GM21619 (cell line): ENCODE measurements around the gene PTPRM.

Experiments
- ATAC-seq: cut with Tn5 transposase; IDR thresholded peaks from one replicate; pipeline ENCODE4 v1.9.1; 2021; ENCODE audit not compliant: unreplicated experiment

The PTPRM gene

DNA sequence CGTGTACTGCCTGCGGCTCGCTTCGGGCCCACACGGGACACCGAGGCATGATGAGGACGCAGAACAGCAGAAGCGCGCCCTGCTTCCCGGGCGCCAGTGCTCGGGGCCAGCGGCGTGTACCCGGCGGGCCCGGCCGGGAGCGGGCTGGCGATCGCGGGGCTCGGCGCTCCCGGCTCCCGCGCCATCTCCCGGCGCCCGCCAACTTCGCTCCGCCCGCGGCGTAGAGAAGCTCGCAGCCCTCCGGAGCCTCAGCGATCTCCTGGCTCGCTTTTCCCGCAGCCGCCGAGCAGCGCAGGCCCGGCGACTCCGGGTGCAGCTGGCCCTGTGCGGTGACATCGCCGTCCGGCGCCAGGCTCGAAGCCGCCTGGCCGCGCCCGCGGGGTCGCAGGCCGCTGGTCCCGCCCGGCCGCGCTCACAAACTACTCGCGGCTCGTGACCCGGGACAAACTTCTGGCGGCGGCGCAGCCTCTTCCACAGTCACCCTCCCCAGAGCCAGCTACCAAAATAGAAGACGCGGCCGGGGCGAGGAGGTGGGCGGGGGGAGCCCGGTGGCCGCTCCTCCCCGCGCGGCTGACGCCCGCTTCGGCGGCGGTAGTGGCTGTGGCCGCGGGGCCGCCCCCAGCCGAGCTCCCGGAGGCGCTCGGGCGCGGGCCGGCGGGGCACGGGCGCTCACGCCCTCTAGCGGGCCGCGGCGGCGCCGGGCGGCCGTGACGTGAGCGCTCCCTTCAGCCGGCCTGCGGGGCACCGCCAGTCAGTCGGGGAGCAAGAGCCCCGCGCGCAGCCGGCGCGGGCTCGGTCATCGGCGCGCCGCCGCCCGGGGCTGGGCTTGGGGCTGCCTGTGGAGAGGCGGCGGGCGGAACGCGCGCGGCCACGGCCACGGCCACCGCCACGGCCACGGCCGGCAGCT is at the start of gene PTPRM:
PTPRM (plus strand) TSS at position 750 of the 907 bp plus-strand sequence. CDS start 503 bp downstream, outside the sequence.
- ATAC-seq: peak; percentile 86

GRCh38 chr18:7517852-7518251 is 49.3 kb upstream of the PTPRM start:
- ATAC-seq: no peak

- ATAC-seq: no peak
Observed at GRCh38 chr18:7520200-7520785, 46.8 kb upstream of the PTPRM start.

GRCh38 chr18:7521226-7521856 is 45.8 kb upstream of the PTPRM start:
- ATAC-seq: no peak

DNA sequence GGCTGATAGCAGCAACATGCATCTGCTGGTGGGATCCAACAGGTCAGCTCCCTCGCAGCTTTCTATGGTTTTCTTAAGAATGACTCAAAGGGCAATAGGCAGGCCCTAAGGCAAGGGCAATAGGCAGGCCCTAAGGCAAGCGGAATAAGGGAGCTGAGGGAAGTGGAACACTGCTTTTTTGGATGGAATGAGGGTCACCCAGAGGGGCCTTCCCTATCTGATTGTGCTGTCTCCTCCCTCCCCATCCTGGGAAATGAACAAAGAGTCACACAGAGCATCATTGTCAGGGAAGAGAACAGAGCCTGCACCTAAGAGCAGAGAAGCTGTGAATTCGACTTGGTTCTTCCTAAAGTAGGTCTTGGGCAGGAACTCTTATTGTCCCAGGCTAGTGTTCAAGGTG is 43.3 kb upstream of the PTPRM start:
- no peak for ATAC-seq

DNA sequence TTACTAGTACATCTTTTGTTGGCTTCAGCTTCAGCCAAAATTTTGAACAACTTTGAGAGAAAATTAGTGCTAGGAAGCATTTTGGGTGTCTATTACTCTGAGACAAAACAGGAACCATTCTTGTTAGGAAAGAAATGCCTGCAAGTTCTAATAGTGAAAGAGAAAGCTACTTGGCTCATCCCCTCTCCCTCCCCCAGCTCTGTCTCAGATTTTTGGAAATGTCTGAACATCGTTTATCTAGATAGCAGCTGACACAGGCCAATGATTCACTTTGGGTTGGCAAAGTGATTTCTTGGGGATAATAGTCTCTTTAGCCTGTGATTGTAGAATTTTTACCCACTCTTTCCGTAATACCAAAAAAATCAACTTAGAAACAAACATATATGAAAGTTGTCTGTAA is 42.3 kb upstream of the PTPRM start:
- ATAC-seq: no peak

DNA sequence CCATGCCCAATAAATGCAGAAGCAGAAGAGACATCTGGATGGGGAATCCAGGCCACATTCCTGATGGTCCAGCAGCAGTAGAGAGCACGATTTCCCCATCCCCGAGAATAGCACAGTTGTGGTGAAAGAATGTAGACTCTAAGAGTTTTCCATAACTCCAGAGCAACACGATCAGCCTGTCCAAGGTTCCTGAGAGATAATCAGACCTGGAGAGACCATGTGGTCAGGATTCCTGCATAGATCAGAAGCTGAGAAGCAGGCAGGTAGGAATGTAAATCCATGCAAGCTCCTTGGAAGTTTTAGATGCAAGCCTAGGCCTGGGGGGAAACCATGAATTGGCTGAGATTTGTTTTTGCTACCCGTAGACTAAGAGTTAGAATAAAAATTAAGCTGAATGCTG is 34.2 kb upstream of the PTPRM start:
- no peak for ATAC-seq

- no peak for ATAC-seq
Observed at GRCh38 chr18:7535436-7536205, 31.5 kb upstream of the PTPRM start.

DNA sequence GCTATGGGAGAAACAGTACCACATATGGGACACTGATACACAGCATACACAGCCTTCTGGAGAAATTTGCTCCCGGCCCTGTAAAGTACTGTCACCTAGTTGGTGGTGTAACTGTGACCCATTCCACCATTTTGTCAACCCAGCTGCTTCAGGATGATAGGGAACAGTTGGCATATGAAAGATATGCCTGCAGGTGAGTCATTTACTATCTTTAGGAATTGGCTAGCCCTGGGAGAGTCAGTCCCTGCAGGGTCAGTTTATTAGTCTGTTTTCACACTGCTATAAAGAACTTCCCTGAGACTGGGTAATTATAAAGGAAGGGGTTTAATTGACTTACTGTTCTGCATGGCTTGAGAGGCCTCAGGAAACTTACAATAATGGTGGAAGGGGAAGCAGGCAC is 30.0 kb upstream of the PTPRM start:
- ATAC-seq: no peak

DNA sequence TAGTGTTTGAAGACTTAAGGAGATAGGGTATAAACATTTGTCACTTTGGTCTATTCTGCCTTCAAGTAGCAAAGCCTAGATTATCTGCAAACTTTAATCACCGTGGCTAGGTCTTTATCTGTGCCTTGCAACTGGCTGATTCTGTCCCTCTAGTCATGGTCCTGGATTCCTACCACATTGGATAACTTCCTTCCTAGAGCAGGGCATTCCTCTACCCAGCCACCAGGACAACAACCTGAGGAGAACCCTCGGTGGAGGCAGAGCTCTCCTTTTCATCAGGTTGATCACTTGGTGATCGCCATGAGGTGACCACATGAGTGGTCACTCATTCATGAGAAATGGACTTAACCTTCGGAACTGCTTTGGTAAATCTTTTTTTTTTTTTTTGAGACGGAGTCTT is 25.3 kb upstream of the PTPRM start:
- ATAC-seq: no peak

DNA sequence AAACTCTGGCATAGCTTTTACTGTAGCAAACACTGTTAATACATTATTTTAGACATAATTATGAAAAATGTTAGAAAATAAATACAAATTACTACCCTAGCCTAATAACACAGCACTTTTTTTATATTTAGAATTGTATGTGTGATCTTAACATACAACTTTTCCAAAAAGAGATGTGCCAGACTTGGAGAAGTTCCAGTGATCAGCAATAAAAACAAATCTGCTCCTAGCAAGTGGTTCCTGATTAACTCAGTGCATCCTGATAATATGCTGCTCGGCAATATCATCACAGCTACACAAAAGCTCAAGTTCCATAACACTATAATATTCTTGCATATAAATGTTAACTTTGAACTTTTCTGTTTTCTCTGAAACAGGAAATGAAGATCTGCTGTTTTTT is 22.4 kb upstream of the PTPRM start:
- ATAC-seq: no peak

DNA sequence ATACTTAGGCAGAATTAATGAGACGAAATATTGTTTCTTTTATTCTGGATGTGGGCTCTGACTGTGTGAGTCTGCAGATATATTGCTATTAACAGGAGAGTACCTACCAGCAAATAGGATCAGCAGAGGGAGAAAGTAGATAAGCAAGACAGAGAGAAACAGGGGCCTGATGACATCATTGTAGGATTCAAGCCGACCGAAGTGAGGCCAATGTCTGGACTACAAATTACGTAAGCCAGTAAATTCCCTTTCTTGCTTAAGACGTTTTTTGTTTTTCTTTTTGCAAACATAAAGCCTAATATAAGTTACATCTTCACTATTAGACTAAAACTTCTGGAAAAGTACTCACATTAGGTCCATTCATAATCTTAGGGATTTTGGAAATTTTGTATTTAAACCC is 21.4 kb upstream of the PTPRM start:
- no peak for ATAC-seq

DNA sequence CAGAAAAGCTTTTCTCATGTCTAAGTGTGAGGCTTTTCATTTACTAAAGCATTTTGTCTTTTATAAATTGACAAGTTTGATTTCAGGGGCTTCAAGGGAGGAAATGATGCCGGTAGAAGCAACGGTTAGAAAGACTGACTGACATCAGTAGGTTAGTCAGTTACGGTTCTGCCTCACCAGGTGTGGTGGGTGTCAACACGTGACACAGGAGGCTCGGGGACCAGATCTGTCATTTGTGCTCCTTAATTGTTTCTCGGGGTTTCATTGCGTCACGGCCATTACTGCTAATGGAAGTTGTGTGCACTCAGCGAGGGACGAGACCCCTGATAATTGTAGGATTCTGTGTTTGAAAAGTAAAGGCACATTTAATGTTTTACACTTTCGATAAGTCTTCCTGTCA is 18.9 kb upstream of the PTPRM start:
- no peak for ATAC-seq

- ATAC-seq: no peak
Observed at GRCh38 chr18:7548721-7549120, 18.4 kb upstream of the PTPRM start.

GRCh38 chr18:7557973-7558372 is 9.1 kb upstream of the PTPRM start:
- no peak for ATAC-seq

DNA sequence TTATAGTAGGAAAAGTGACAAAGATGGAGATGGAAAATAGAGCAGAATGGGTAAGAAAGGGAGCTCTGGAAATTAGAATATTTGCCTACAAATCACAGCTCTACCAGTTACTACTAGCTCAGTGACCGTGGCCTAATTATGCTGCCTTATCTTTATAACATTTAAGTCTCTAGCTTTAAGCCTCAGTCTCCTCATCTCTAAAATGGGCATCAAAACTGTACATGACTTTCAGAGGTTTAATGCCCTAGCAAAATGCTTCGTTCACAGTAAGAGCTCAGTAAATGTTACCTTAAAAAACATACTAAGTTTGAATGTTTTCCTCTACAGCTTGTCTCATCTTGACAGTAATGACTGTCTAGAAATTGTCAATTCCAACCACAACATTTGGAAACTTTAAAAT is 8.3 kb upstream of the PTPRM start:
- no peak for ATAC-seq

DNA sequence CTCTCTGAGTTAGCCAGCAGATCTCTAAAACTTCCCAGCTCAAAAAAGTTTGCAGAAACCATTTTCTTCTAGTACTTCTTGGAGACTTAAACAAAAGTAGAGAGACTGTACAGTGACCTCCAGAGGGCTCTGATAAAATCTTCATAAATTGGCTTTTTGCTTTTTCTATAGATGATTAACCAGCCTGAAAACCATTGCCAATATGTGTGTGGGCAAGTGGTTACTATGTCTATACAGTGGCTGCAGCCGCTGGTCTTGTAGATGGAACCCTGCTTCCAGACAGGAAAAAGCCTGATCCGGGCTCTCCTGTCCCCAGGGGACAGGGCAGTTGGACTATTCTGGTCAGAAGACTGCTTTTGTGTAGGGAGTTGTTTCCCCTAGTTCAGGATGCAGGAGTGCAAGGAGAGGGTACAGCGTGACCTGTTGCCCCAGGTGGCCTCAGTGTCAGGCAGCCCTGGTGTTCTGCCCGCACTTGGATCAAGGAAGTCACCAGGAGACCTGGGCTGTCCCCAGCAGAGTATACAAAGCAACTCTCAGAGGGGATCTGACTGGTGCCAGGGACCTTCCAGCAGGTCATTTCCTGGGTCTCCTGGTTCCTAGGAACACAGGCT is 7.3 kb upstream of the PTPRM start:
- ATAC-seq: no peak

GRCh38 chr18:7561909-7562460 is 5.1 kb upstream of the PTPRM start:
- ATAC-seq: no peak

DNA sequence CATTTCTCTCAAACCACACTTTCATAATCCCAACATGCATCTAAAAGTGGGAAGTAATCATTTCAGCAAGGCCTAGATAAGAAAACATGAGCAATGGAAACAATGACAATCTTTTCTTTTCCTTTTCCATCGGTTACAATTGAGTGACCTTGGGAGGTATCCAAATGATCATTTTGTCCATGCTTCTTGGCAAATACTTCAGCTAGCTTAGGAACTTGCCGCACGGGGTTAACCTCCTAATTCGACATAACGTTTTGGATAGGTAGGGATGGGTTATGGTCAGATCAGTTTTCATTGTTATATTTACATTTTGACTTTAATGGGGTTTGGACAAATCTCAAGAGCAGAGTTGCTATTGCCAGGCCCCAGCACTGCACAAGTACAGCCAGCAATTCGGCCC is 4.6 kb upstream of the PTPRM start:
- no peak for ATAC-seq

DNA sequence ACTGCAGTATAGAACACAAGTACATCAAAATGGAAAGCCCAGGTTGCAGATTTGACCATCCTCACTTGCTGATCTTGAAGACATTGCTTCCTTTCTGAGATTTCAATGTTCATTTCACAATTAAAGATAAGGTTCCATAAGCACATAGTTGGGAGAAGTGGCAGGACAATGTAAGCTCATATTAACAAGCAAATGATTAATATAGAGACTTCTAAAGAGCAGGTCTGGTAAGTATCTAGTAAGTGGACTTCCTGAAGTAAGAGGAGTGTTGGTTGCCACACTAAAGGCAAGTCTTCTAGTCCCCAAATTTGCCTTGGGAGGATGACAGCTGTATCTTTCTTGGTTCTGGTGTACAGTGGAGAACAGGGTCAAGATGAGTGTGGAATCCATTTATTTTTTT is 1.4 kb upstream of the PTPRM start:
- ATAC-seq: no peak

GRCh38 chr18:7566244-7566566 is 911 bp upstream of the PTPRM start:
- ATAC-seq: no peak
